Measurements from ENCODE around the gene GPR135. TPM values are rescaled to one million over a fixed set of nuclear protein-coding genes. Genes with fewer than 3 reads are reported as not detected.

The GPR135 gene
- total RNA-seq, 4 donors from 2014 or later, result 5.8 to 8.2 (median 6.6) TPM

- TF ChIP-seq CTCF (IDR thresholded peaks at IDR 0.05; ENCODE audit: low read depth), result no peak
These were observed 47.9 kb downstream of the GPR135 start for GRCh38 chr14:59417311-59417710.

- no peak for TF ChIP-seq CTCF (IDR thresholded peaks at IDR 0.05; ENCODE audit: low read depth)
These were observed 49.2 kb downstream of the GPR135 start for GRCh38 chr14:59415836-59416602.

Other genes with a start within 250 kb of the GPR135 start
- gene L3HYPDH, start 19.0 kb upstream of the GPR135 start, total RNA-seq, result 100 to 1,000 TPM in 2 of 4 donors, 10 to 100 TPM in 2; 87.2 to 134 (median 115) TPM
- 10 to 100 TPM; 30.1 to 90.6 (median 66.8) TPM for gene JKAMP, start 19.1 kb upstream of the GPR135 start, total RNA-seq
- gene CCDC175, start 111.4 kb upstream of the GPR135 start, total RNA-seq, result 1 to 10 TPM in 1 of 4 donors, not detected in 3; 1.3 TPM

Measured in subcutaneous adipose tissue (tissue), 4 donors.